HG03442 (cell line): ENCODE data around the gene ADAMTSL5.
"Not testable (repeated sequence)": the region's sequence is repeated elsewhere in the genome, so short reads cannot be mapped to it uniquely, and the experiment has no call there.

Source experiments
- ATAC-seq: cut with Tn5 transposase; IDR thresholded peaks from one replicate; pipeline ENCODE4 v1.9.1; 2021; ENCODE audit warnings: mild to moderate bottlenecking, moderate library complexity; ENCODE audit not compliant: unreplicated experiment

Gene ADAMTSL5, protein sequence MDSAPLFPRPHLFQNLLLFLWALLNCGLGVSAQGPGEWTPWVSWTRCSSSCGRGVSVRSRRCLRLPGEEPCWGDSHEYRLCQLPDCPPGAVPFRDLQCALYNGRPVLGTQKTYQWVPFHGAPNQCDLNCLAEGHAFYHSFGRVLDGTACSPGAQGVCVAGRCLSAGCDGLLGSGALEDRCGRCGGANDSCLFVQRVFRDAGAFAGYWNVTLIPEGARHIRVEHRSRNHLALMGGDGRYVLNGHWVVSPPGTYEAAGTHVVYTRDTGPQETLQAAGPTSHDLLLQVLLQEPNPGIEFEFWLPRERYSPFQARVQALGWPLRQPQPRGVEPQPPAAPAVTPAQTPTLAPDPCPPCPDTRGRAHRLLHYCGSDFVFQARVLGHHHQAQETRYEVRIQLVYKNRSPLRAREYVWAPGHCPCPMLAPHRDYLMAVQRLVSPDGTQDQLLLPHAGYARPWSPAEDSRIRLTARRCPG

DNA sequence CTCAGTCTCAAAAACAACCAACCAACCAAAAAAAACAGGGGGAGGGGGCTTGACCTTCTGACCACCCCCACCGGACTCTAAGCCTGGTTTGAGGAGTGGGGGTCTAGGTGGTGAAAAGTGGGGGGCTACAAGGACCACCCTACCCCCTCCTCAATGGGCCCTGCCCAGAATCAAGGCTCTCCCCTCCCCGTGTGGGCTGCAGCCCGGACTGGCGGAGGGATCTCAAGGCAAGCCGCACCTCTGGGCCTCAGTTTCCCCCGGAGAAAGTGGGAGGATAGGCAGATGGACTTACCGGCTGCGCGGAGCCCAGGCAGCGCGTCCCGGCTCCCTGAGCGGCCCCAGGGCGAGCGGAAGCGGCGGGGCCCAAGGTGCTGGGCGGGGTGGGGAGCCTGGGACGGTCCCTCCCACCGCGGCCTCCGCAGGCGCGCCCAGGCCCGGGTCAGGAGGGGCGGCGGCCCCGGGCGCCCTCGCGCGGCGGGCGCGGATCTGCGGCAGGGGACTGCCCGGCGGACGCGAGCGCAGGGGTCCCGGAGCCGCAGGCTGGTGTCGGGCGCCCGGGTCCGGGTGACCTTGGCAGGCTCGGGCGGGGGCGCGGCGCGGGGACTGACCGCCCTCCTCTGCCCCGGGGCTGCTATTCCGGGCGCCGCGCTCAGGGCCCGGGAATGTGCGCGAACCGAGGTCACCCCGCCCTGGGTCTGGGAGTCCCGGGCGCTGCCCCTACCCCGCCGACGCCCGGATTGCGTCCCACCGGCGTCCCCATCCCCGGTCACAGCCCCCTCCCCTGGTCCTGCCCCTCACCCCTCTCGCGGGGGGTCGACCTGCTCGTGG lies at the start of gene ADAMTSL5:
TSS of gene ADAMTSL5 (minus strand) at position 349 of the 828 bp plus-strand sequence. CDS start 2,076 bp downstream, outside the sequence.
- ATAC-seq = no peak

DNA sequence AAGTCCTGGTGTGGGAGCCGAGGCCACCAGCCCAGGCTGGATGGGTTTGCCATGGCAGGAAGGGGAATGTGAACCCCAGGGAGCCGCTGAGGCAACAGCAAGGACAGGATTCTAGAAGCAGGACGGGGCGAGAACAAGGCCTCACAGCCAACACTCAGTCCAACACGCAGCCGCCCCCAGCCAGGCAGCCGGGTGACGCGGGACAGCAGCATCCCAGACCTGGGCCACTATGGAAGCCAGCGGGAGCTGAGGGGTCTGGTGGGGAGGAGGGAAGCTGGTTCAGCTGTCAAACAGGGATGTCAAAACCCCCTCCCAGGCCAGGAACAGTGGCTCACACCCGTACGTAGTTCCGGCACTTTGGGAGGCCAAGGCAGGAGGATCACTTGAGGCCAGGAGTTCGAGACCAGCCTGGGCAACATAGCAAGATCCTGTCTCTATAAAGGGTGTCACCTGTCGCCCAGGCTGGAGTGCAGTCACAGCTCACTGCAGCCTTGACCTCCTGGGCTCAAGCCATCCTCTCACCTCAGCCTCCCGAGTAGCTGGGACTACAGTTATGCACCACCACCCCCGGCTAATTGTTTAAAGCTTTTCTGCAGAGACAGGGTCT lies 48.5 kb upstream of the ADAMTSL5 start:
- ATAC-seq = no peak

DNA sequence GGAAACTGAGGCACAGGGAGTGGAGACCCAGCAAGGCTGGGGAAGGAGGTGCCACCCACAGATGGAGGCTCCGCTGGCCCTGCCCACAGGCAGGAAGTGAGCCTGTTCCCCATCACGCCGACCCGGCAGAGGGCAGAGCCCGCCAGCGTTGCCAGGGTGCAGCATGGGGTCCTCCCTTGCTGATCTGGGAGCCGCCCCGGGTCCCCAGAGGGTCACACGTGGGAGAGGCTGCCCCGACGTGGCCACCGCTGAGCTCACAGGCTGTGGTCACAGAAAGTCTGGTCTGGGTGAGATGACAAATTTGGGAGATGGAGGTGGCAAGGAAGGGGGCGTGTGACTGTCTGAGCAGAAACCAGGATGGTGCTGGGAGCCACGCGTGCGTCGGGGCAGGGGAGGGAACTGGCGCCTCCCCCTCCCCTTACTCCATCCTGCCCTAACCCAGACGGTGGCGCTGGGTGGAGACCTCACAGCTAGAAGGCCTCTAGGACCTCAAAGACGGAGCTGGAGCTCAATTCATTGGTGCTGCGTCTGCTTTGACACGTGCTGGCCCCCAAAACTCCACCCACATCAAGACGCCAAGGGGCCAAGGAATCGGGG lies 47.6 kb upstream of the ADAMTSL5 start:
- no peak for ATAC-seq

DNA sequence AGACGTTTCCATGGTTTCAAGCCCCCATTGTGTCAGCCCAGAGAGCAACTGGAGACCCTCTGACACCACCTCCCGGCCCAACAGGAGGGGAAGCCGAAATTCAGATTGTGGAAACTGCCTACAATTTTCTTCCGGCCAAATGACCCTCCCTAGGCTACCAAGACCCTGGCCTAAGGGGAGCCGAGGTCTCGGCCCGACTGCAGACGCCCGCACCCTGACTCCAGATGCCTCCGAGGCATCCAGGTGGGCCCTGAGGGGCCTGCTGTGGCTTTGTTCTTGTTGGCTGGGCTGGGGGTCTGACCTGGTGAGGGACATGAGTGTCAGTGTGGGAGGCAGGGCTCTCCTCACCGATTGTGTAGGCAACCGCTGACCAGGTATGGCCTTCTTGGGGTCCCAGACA lies 45.7 kb upstream of the ADAMTSL5 start:
- ATAC-seq = no peak

DNA sequence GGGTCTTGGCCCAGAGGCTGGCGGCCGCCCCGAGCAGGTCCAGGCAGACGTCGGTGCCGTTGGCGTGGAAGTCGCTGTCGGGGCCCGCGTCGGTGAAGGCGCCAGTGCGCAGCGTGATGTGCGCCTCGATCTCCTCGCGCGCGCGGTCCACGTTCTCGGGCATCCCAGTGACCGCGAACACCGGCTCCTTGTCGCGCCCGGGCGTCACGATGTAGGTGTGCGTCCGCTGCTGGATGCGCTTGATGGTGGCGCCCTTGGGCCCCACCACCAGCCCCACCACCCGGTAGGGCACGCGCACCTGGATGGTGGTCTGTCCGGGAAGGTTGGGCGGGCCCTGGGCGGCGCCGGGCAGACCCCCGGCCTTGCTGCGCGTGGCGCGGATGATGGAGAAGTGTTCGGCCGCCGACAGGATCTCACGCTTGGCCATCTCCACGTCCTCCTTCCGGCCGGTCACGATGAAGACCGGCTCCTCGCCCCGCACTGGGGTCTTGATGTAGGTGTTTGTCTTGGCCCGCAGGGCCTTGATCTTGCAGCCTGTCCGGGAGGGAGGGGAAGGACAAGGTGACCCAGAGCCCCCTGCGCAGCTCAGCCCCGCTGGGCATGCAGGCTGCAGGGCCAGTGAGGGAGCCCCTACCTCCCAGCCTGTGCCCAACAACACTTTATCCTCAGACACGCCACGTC lies 43.7 kb upstream of the ADAMTSL5 start:
- ATAC-seq = no peak

DNA sequence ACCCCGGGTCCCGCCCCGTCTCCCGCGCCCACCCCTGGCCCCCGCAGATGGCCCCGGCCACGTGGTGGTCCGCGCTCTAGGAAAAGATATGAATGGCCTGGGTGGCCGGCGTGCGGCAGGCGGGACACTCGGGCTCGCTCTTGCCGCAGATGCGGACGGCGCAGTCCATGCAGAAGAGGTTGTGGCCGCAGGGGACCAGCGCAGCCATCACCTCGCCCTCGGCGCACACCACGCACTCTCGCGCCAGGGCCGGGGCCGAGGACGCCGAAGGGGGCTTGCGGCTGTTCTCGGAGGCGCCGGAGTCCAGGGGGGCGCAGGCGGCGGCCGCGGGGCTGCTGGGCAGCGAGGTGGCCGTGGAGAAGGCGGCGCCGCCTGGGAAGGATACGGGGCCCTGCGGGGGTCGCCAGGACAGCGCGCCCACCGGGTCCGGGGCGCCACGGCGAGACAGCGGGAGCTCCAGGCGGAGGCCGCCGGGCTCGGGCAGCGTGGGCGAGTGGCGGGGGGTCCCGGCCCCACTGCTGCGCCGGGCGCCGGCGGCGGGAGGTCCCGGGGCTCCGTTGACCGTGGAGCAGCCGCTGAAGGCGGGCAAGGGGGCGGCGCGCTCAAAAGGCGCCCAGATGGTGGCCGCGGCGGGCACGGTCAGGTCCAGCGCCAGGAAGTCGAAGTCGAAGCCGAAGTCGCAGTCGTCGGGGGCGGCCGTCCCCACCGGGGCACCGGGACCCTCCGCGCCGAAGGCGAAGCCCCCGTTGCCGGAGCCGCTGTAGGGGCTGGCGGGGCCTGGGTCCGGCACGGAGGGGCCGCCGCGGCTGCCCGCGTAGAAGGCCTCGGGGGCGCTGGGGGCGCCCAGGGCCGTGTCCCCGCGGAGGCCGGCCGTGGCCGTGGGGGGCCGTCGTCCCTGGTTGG lies 42.9 kb upstream of the ADAMTSL5 start:
- ATAC-seq = no peak

DNA sequence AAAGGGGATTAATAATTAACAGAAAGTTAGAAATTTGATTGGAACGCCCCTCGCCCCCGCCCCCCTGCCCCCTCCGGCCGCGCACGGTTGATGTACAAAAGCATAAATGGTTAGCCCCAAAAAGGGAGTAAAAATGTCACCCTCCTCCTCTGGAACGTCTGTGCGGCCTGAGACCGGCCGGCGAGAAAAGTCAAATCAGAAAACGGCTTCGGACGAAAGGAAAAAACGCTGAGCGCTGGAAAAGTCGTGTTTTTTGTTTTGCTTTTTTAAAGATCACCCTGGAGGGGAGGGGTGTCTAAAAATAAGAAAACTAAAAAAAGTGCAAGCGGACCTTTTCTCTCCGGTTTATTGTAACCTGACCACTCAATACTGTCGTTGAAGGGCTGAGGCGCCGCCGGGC lies 42.1 kb upstream of the ADAMTSL5 start:
- no peak for ATAC-seq

DNA sequence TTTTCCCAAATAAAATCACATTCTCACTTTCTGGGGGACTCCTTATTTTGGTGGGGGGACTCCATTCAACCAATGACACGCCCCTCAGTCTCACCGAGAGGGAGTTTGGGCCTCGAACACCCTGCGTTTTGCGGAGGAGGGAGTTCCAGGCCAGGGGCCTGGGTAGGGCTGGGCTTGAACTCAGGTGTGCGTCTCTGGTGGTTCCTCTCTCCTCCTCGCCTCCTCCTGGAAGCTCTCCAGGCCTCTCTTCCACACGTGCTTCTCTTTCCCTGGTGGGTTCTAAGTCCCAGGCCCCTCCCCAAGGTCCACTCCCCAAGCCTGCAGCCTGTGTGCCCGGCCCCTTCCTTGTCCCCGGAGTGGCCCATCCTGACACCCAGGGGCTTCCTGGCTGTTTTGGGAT lies 40.6 kb upstream of the ADAMTSL5 start:
- no peak for ATAC-seq

DNA sequence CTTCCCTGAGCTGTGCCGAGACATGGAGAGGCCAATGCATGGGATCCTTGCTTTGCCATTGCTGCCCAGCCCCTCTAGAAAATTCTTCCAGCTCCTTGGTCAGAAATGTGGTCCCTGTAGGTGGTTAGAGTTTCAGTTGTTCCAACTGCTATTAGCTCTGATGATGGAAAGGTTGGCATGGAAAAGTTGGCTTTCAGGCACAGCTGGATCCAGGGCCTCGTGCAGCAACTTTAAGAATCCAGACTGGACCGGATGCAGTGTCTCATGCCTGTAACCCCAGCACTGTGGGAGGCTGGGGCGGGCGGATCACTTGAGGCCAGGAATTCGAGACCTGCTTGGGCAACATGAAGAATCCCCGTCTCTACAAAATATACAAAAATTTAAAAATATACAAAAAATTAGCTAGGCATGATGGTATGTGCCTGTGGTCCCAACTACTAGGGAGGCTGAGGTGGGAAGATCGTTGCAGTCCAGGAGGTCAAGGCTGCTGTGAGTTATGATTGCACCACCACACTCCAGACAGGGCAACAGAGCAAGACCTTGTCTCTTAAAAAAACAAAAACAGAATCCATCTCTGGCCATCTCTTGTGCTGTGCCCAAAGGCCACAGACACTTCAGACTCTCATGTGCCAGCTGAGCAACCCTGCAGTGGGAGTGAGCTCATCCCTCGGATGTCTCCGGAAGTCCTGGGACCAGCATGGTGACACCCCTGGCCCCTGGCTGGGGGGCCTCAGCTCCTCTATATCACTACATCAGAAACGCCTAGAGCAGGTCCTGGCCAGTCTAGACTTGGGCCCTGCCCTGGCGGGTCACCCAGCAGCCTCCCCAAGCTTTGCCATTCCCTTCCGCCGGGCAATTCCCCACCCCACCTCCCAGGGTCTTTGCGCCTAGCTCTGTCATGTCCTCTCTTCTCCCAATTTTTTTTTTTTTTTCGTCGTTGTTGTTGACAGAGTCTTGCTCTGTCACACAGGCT lies 38.5 kb upstream of the ADAMTSL5 start:
- no peak for ATAC-seq

DNA sequence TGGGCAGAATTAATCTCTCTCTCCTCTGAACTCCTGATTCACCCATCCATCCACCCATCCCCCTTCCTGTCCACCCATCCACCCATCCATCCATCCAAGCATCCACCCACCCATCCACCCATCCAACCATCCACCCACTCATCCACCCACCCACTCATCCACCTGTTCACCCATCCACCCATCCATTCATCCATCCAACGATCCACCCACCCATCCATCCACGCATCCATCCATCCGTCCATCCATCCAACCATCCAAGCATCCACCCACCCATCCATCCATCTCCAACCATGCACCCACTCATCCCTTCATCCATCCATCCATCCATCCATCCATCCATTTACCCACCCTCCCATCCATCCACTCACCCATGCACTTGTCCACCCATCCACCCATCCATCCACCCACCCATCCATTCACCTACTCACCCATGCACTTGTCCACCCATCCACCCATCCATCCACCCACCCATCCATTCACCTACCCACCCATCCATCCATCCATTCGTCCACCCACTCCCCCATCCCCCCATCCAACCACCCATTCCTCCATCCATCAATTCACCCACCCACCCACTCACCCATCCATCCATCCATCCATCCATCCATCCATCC lies 36.6 kb upstream of the ADAMTSL5 start:
- ATAC-seq = no peak

DNA sequence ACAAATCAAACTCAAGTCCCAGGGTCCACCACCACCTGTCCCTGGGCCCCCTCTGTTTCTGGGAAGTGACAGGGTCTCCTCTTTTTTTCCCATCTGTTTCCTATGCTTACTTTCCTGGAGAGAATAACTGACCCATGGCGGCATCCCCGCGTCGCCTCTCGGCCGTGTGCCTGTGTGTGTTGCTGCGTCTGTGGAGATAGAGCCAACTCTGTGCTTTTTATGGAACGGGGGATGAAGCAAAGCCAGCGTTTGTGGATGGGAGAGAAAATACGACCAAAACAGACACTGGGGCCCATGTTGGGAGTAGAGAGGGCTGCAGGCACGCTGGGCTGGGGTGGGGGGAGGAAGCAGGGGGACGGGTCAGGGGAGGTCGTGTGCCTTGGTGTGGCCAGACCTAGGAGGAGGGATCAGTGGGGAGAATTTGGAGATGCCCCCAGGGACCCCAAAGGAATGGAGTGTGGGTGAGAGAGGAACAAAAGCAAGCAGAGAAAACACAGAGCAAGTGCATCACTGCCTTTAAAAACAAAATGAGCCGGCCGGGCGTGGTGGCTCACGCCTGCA lies 27.6 kb upstream of the ADAMTSL5 start:
- ATAC-seq = no peak

DNA sequence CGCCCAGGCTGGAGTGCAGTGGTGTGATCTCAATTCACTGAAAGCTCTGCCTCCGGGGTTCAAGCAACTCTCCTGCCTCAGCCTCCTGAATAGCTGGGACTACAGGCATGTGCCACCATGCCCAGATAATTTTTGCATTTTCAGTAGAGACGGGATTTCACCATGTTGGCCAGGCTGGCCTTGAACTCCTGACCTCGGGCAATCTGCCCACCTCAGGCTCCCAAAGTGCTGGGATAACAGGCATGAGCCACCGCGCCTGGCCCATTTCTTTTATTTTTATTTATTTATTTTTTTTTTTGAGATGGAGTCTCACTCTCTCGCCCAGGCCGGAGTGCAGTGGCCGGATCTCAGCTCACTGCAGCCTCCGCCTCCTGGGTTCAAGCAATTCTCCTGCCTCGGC lies 26.9 kb upstream of the ADAMTSL5 start:
- ATAC-seq = not testable (repeated sequence)

DNA sequence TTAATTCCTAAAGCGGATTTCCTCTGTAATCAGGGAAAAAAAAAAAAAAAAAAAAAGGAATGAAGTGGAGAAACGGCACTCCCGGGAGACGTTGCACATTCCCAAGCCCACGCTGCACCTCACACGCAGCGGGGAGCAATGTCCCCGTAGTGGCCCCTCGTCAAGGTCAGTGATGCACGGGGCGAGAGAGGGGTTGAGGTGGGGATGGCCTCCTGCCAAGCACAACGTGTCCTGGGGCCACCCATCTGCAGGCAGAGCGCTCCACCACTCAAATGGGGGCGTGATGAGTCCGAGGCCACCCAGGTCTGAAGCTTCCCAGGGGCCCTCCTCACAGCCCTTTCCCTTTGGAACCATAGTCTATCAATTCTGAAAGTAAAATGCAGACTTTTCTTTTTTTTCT lies 26.2 kb upstream of the ADAMTSL5 start:
- ATAC-seq = no peak

DNA sequence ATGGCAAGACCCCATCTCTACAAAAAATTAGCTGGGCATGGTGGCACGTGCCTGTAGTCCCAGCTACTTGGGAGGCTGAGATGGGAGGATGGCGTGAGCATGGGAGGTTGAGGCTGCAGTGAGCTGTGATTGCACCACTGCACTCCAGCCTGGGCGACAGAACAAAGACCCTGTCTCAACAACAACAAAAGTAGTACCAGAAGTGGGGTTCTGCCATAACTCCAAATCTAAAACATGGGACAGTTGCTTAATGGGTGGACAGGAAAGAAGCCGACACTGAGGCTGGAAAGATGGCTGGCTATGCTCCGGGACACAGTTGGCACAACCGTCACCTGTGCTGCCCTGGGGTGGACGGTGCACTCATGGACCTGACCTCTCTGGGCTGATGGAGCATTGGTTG lies 22.9 kb upstream of the ADAMTSL5 start:
- not testable (repeated sequence) for ATAC-seq

DNA sequence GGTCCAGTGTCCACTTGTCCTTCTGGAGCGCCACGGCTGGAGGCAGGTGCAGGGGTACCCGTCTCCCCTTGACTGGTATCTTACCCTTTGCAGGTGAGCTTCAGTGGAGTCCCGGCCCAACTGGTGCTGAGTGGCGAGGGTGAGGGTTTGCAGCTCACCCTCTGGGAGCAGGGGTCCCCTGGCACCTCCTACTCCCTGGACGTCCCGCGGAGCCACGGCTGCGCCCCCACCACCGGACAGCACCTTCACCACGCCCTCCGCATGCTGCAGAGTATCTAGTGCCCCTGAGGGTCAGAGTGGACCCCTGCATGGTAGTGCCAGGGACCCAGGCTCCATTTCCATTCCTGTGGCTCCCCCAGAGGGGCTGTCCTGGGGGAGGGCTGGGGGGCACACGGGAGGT lies 22.2 kb upstream of the ADAMTSL5 start:
- no peak for ATAC-seq

DNA sequence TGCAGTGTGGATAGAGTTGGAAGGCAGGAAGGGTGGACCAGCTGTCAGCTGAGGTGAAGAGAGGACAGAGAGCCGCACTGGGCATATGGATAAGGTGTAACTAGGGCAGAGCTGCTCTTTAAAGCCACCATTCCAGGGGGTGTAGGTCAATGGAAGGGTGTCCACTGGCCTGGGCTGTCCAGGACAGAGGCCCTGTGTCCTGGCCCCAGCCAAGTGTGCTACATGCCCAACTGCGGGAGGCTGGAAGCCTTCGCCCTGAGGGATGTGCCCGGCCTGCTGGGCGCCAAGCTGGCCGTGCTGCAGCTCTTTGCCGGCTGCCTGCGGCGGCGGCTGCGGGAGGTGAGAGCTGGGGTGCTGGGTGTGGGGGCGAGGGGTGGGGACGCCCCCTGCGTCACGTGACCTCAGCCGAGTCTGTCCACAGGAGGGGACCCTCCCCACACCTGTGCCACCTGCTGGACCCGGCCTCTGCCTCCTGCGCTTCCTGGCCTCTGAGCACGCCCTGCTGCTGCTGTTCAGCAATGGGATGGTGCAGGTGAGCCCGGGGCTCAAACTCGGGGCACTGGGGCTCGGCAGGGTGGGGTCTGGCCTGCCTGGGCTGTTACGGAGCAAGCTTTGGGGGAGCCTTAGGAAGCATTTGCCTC lies 20.8 kb upstream of the ADAMTSL5 start:
- ATAC-seq = no peak

DNA sequence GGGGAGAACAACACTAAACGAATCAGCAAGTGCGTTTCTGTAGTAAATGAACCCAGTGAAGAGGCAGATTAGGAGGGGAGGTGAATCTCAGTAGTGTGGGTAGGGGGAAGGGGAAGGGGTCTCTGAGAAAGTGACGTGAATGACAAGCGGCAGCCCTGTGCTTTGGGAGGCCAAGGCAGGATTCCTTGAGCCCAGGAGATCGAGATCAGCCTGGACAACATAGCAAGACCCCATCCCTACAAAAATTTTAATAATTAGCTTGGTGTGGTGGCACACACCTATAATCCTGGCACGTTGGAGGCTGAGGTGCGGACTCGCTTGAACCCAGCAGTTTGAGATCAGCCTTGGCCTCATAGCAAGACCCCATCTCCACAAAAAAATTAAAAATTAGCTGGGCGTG lies 19.2 kb upstream of the ADAMTSL5 start:
- ATAC-seq = no peak
